NCI-H1048 (cell line): ENCODE results near the gene GOLGA8R.
"Not testable (repeated sequence)": the region's sequence is repeated elsewhere in the genome, so short reads cannot be mapped to it uniquely, and the experiment has no call there.

Experiments
- DNase-seq: peaks from one replicate; lab custom pipeline; 2025; lab: John Stamatoyannopoulos, UW

The GOLGA8R gene, protein sequence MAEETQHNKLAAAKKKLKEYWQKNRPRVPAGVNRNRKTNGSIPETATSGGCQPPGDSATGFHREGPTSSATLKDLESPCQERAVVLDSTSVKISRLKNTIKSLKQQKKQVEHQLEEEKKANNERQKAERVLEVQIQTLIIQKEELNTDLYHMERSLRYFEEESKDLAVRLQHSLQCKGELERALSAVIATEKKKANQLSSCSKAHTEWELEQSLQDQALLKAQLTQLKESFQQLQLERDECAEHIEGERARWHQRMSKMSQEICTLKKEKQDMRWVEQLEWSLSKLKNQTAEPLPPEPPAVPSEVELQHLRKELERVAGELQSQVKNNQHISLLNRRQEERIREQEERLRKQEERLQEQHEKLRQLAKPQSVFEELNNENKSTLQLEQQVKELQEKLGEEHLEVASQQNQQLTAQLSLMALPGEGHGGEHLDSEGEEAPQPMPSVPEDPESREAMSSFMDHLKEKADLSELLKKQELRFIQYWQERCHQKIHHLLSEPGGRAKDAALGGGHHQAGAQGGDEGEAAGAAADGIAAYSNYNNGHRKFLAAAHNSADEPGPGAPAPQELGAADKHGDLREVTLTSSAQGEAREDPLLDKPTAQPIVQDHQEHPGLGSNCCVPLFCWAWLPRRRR

DNA sequence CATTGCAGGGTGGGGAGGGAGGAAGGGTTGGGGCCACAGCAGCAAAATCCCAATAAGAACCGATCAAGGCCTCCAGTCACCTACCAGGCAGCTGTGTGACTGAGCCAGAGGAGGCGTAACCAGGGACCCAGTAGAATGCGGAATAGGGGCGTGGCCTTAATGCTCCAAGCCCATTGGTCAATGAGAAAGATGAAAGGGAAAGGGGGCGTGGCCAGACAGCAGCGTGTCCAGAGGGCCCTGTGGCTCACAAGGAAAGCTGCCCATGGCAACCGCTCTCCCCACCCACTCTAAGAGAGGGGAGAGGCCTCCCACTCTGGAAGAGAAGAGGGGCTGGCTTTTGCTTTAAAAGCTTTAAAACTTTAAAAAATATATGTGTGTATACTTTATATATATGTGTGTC, at the start of gene GOLGA8R:
TSS of gene GOLGA8R (minus strand) at position 101 of the 400 bp plus-strand sequence. CDS start at position 3, 98 bp downstream.
- DNase-seq = not testable (repeated sequence)

DNA sequence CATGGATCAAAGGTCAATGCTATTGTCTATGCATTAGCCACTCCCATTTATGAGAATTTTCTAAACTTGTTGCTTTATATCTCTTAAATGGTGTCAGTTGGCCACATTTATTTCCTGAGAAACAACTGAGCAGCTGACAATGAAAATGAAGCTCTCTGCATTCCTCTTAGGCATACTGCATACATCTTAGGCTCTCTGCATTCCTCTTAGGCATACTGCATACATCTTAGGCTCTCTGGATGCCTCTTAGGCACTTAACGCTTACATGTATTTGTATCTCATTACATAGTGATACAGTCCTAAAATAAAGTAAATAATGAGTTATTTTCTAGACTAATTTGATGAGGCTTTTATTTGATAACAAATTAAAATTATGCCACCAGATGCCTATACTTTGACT, 49.8 kb upstream of the GOLGA8R start:
- not testable (repeated sequence) for DNase-seq

DNA sequence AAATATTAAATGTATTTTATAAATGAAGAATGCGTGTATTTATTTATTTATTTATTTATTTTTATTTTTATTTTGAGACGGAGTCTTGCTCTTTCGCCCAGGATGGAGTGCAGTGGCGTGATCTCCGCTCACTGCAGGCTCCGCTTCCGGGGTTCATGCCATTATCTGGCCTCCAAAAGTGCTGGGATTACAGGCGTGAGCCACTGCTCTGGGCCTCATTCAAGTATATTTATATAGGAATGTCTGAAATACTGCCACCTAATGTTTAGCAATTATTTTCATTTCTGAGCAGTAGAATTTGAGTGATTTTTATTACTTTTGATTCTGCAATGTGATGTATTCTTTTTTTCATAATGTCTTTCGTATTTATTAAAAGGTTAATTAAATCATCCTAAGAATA, 48.1 kb upstream of the GOLGA8R start:
- not testable (repeated sequence) for DNase-seq

DNA sequence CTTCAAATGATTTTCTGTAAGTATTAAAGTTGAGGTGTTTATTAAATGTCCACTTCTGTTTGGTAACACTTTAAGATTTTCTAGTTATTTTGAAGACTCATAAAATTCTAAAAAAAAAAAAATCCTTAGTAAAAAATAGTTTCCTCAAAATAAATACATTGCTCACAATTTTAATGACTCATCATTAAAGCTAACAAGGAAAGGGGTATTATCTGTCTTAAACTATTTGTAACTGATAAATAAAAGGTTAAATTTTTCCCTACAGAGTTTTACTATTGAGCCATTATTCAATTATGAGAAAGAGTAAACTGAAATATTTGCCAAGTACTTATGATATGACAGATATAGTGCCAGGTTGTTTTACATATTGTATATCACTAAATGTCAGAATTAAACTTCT, 38.6 kb upstream of the GOLGA8R start:
- not testable (repeated sequence) for DNase-seq

DNA sequence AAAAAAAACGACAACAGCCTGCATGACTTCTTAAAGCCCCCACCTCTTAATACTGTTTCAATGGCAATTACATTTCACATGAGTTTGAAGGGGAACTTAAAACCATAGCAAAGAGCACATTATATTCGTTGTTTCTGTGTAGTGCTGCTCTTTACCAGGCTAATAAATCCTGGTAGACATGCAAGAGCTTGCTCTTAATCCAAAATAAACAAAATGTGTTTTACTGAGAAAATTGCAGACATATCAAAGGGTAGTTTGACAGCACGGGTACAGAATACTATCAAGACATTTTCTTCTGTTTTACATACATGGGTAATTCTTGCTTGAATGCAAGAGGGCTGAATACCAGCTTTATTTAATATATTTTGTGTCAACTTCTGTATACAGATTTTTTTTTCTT, 24.3 kb upstream of the GOLGA8R start:
- DNase-seq = not testable (repeated sequence)

DNA sequence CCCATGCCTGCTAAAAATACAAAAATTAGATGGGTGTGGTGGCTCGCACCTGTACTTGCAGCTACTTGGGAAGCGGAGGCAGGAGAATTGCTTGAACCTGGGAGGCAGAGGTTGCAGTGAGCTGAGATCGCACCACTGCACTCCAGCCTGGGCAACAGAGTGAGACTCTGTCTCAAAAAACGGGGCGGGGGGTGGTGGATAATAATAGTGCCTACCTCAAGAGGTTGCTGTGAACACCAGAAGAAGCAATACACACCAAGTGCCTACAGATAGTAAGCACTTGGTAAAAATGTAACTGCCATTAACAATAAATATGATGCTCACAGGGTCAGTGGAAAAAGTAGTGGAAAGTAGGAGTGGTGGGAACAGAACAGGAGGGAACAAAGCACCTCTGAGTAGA, 21.8 kb upstream of the GOLGA8R start:
- DNase-seq = not testable (repeated sequence)

DNA sequence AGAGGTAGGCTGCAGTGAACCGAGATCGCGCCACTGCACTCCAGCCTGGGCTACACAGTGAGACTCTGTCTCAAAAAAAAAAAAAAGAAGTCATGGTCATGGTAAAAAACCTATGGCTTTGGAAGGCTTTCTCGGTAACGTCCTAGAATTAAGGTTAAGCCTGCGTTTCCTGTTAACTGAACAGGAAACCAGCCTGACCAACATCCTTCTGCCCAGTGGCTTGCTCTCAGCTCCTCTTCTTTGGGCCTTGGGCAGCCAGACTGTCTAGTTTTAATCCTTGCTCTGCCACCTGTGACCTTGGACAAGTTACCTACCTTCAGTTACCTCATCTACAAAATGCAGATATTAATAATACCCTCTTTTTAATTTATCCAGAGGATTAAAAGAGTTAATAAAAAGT, 6.7 kb upstream of the GOLGA8R start:
- not testable (repeated sequence) for DNase-seq

DNA sequence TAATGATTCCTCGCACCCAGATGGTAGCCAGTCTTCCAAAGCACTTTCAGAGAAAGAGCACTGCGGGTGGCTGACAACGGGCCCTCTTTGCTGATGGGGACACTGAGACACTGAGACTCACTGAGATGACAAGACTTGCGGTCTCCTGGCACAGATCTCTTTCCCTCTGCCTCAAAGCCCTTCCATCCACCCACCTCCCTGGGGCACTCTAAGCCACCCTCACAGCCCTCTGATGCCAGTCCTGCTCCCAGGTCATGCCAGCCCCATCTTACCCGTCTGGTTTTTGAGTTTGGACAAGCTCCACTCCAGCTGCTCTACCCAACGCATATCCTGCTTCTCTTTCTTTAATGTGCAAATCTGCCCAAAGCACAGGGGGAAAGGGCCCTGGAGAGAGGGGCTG, 6.4 kb downstream of the GOLGA8R start:
- DNase-seq = not testable (repeated sequence)

DNA sequence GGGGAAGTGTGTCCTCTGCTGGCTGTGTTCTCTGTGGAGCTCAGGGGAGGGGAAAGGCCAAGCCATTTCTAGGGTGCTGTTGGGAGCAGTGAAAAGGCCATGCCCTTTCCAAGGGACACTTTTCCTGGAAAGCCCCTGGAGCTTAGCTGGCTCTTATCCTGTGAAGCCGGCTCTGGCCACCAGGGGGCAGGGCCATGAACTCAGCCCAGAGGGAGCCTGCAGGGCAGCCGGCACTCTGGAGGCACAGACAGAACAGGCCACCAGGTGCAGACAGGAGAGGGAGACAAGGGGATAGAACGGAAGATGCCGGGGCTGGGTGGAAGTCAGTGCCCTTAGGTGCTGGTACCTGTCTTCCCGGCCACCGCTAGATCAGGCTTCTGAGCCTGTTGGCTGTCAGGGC, 15.1 kb downstream of the GOLGA8R start:
- DNase-seq = not testable (repeated sequence)

DNA sequence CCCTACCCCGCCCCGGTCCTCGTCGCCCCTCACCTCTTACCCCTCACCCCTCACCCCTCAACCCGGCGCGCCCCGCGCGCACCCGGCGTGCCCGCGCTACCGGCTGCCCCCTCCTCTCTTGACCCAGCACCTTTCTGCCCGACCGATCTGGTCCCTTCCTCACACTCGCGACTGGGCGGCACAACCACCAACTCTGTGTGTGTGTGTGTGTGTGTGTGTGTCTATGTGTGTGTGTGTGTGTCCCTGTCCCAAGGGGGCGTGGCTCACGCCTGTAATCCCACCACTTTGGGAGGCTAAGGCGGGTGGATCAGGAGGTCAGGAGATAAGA, 20.4 kb downstream of the GOLGA8R start:
- not testable (repeated sequence) for DNase-seq

DNA sequence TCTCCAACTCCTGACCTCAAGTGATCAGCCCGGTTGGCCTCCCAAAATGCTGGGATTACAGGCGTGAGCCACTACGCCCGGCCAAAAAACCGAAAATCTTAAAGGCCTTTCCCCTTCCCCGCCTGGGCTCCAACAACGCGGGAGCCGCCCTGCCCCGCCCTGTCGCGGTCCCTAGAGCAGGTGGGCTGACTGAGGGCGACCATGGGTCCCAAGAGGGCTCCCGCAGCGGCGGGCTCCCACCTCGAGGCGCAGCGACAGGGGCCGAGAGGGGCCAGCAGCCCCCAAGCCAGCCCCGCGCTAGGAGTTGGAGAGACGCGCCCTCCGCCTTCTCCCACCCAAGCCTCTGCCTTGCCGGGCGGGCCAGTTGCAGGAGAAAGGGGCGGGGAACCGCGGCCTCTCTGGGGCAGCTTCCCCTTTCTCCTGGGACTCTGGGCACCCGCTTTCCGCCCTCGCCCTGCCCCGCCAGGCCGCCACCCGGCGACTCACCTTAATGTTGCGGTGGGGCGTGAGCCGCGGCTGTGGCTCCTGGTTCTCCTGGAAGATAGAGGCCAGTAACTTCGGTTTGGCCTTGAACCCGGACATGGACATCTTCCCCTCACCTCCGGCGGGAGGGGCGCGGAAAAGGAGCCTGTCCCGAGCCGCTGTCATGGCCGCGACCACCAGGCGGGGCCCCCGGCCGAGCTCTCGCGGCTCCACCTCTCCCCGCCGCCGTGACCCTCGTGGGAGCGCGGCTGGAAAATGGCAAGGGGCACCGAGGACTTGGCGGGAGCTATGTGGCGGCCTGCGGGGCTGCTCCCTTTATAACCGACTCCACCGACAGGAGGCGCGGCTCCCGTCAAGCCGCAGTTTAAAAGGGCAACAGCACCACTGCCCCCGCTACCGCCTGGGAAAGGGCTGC, 21.0 kb downstream of the GOLGA8R start, which contains the start of gene CHRFAM7A:
TSS of gene CHRFAM7A (minus strand) at position 775 of the 898 bp plus-strand sequence. CDS start 10,189 bp downstream, outside the sequence.
- not testable (repeated sequence) for DNase-seq

DNA sequence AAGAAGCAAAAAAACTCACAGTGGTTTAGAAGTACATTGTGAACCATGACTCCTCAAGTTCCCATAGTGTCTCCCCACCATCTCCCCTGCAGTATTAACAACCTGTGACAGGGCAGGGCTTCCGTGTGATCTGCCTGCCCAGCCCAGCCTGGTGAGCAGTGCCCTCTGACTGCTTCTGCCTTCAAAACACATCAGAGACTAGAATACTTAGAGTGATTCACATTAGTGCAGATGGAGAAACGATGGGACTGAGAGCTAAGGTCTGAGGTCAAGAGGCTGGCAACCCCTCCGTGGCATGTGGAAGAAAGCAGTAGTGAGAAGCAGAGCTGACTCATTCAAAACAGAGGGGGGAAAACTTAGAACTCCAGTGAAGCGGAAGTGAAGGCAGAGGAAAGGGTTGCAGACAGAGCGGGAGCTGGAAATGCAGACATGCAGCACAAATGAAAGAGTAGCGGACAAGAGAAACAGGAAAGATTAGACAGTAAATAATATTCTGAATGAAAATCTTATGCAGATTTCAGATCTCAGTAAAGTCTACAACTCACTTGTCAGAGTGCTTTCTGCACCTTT, 27.7 kb downstream of the GOLGA8R start:
- DNase-seq = not testable (repeated sequence)

DNA sequence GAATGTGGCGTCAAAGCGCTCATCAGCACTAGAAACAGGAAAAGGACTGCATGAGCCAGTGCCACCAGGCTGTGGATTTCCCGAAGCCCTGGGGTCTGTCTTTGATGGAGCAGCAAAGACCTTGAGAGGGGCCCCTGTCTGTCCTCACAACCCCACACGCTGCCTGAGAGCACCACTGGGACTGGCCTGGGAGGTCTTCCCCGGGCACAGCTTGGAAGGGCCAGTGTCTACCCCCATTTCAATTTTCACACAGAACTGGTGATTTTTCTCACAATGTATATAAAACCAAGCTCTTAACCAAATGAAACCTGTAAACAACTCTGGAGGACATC, 37.0 kb downstream of the GOLGA8R start:
- DNase-seq = not testable (repeated sequence)

DNA sequence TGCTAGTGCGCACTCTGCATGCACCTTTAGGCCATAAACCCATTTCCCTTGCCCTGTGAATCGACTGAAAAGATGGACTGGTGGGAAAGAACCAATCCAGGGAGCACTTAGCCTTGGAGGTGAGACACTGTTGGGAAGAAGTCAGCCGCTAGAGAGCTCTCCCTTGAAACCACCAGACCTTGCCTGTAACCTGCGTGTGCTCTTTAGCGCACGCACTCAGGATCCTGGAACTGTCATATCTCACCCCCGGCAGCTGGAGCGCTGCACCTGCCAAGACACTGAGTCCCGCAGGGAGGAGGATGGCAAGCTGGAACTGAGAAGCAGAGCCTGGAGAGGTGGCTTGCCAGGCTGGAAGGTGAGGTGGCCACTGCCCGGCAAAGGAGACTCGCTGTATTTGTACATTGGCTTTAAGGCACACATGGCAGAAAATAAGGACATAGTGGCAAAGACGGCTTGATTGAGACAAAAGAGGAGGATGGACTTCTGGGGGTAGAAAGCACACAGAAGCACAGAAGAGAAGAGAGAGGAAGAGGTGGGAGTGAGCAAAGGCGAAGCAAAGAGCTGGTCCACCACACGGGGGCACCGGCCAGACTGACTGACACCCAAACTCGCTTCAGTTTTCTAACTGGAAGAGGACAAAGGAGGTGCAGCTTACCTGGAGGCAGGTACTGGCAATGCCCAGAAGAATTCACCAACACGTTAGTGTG, 37.5 kb downstream of the GOLGA8R start:
- not testable (repeated sequence) for DNase-seq

DNA sequence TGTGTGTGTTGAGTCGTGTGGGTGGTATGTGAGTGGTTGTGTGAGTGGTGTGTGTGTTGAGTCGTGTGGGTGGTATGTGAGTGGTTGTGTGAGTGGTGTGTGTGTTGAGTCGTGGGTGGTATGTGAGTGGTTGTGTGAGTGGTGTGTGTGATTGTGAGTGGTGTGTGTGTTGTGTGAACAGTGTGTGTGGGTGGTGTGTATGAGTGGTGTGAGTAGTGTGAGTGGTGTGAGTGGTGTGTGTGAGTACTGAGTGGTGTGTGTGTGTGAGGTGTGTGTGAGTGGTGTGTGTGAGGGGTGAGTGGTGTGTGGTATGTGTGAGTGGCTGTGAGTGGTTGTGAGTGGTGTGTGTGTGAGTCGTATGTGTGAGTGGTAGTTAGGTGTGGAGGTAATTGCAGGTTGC, 38.2 kb downstream of the GOLGA8R start:
- DNase-seq = not testable (repeated sequence)

DNA sequence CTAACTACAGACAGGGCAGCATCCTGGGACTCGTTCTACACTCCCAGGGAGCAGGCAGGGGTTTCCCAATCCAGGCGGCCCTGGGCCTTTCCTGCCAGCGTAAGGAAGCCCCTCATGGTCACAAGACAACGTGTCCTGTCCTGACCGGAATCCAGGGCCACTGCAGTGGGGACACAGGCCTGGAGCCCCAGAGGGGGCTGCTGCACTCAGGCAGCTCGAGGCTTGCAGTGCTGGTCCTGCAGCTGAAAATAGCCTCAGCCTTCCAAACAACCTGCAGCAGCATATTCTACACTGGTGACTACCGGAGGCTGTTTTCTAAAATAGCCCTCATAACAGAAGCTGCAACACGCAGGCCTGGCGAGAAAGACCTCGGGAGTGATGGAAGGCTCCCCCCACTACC, 39.2 kb downstream of the GOLGA8R start:
- DNase-seq = not testable (repeated sequence)

DNA sequence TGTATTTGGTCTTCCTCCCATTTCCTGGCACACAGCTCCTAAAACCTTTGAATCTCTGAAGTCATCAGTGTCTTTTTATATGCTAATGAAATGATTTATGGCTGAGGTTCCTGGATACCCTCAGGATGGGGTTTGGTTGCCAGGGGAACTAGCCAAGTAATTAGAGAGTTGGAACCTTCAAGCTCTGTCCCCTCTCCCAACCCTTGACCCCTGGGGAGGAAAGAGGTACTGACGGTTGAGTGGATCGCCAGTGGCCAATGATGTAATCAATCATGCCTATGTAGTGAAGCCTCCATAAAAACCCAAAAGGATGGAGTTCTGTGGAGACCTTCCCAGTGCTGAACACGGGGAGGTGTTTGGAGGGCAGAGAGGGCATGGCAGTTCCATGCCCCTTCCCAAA, 45.8 kb downstream of the GOLGA8R start:
- not testable (repeated sequence) for DNase-seq

DNA sequence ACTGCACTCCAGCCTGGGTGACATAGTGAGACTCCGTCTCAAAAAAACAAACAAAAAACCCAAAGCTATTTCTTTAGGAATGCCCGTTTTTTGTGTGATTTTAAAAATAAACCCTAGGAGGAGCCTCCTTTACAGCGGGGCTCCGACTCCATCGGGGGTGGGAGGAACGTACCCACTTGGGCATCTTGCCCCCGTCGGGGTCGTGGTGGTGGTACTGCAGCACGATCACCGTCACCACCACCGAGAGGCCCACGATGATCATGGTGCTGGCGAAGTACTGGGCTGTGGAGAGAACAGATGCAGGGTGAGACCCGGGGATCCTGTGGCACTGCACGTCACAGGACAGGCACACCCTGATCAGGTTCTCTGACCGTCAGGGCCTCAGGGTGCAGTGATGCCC, 46.8 kb downstream of the GOLGA8R start:
- not testable (repeated sequence) for DNase-seq

DNA sequence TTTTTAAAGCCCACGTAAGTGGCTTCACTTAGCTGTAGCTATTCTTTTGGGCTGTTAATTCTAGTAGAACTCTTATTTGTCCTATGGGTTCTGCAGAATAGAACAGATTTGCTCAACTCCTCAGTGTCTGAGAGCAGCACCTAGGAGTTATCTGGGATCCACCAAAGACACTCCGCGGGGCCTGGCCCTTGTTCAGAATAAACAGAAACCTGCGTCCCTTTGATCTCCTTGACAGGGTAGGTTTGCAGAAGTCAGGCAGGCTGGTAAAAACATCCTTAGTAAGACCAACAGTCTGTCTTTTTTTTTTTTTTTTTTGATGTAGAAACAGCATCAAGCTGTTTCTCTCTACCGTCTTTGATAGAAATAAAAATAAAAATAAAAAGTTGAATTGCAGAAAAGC, 52.7 kb downstream of the GOLGA8R start:
- not testable (repeated sequence) for DNase-seq

DNA sequence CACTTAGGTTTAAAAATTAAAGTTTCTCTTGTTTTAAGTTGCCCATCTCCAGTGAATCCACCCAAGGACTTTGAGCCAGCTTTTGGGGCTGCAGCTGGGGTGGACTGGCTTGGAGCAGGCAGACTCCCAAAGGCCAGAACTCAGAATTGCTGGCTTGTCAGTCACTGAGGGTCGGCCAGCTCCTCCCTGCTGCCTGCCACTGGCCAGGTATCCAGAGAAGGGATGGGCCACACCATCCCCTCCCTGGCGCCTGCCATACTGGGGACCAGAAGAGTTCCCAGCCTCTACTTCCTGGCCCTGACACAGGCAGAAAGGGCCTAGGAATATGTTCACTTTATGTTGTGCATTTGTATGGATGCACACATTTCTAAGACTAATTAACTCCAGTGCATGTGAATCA, 53.1 kb downstream of the GOLGA8R start:
- not testable (repeated sequence) for DNase-seq

DNA sequence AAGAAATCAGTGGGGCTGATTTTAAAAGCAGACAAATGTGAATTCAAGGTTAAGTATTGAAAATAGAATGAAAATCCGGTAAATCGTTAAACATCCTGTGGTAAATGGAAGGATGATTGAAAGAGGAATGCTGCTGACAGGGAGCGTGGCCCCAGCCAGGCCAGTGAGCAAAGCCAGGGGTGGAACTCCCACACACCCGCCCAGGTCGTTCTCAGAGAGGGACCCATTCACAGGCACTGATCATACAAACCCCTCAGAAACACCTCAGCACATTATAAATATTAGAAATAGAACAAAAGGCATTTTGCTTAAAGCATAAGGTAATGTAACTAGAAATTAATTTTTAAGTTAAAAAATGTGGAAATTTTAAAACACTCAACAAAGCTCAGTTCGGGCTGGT, 59.0 kb downstream of the GOLGA8R start:
- DNase-seq = not testable (repeated sequence)
